ENCODE data around the gene PLEKHA7. TPM values are rescaled to one million over a fixed set of nuclear protein-coding genes. Genes with fewer than 3 reads are reported as not detected.

Gene PLEKHA7
- total RNA-seq, 1 experiment from 2014 or later, result 57.6 TPM

- no peak for TF ChIP-seq CTCF (IDR thresholded peaks at IDR 0.05; ENCODE audit: insufficient read depth in 1 of 2, low read depth in 1 of 2, low read length in 1 of 2, severe bottlenecking in 1 of 2, unreplicated experiment in 1 of 2)
- no peaks in the 10 kb centered on the region for H3K36me3 Mint-ChIP-seq (ENCODE audit: insufficient read depth, unreplicated experiment)
- H3K4me1 Mint-ChIP-seq (ENCODE audit: low read depth, unreplicated experiment), result peaks cover 8% of the 10 kb centered on the region
- H3K4me3 ChIP-seq (ENCODE audit: low read depth, low read length), result no peak overlapping the region
- no peak overlapping the region for H3K27ac Mint-ChIP-seq (ENCODE audit: unreplicated experiment)
- peaks cover 9% of the 10 kb centered on the region; the same call in 1 of the 2 replicates for H3K4me1 ChIP-seq
- H3K9me3 ChIP-seq, result no peaks in the 10 kb centered on the region
- CTCF ChIA-PET, result no interaction called here
- no peaks in the 10 kb centered on the region for H3K9me3 Mint-ChIP-seq (ENCODE audit: unreplicated experiment)
- no peak overlapping the region for H3K4me3 Mint-ChIP-seq (ENCODE audit: unreplicated experiment)
- DNase-seq, result no peak
- BruUV-seq (replicated peaks), result no TSS peak
- POLR2A ChIA-PET, result no interaction called here
- intact Hi-C loops (cut with micrococcal nuclease; ENCODE audit: unreplicated experiment), result no loop called here
- no peaks in the 10 kb centered on the region for H3K27me3 ChIP-seq (replicated peaks; ENCODE audit: control insufficient read depth, insufficient read depth, low read length)
- H3K36me3 ChIP-seq (ENCODE audit: control insufficient read depth, insufficient read depth, low read length), result no peaks in the 10 kb centered on the region
- H3K27me3 Mint-ChIP-seq (ENCODE audit: insufficient read depth, unreplicated experiment), result no peaks in the 10 kb centered on the region
Observed at GRCh38 chr11:16942342-16942741, 71.9 kb downstream of the PLEKHA7 start.

DNA sequence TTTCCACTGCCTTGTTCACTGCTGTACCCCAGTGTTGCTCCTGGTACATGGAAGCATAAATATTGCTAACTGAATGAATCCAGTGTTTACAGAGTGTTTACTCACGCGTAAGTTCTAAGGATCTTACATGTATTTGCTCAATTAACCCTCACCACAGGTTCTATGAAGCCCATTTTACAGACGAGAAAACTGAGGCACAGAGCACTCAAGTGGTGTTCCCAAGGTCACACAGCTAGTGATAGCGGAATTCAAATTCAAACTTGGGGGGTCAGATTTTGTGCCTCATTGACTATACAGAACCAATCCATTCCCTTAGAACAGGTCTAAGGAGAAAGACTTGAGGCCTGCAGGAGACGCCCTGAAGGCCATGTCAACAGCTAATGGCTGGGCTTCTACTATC is 72.3 kb downstream of the PLEKHA7 start:
- Histone ChIP-seq H3K27me3 (replicated peaks; ENCODE audit: control insufficient read depth, insufficient read depth, low read length) (no peaks in the 10 kb centered on the region), H3K4me3 (ENCODE audit: low read depth, low read length) (no peak overlapping the region), H3K4me1 (peaks cover 10% of the 10 kb centered on the region), H3K9me3 (no peaks in the 10 kb centered on the region), H3K36me3 (ENCODE audit: control insufficient read depth, insufficient read depth, low read length) (no peaks in the 10 kb centered on the region)
- ChIA-PET POLR2A (no interaction called here), CTCF (interaction anchor here (0.9 kb wide), 1 partner anchor 121 kb away, joined by 3 read pairs; no protein-coding TSS in a partner anchor)
- Mint-ChIP-seq H3K27me3 (ENCODE audit: insufficient read depth, unreplicated experiment) (no peaks in the 10 kb centered on the region), H3K27ac (ENCODE audit: unreplicated experiment) (no peak overlapping the region), H3K4me1 (ENCODE audit: low read depth, unreplicated experiment) (peaks cover 12% of the 10 kb centered on the region), H3K36me3 (ENCODE audit: insufficient read depth, unreplicated experiment) (no peaks in the 10 kb centered on the region), H3K9me3 (ENCODE audit: unreplicated experiment) (no peaks in the 10 kb centered on the region), H3K4me3 (ENCODE audit: unreplicated experiment) (no peak overlapping the region)
- no peak for TF ChIP-seq CTCF (IDR thresholded peaks at IDR 0.05; ENCODE audit: insufficient read depth in 1 of 2, low read depth in 1 of 2, low read length in 1 of 2, severe bottlenecking in 1 of 2, unreplicated experiment in 1 of 2)
- BruUV-seq (replicated peaks), result no TSS peak
- DNase-seq, result no peak
- intact Hi-C loops (cut with micrococcal nuclease; ENCODE audit: unreplicated experiment), result no loop called here

DNA sequence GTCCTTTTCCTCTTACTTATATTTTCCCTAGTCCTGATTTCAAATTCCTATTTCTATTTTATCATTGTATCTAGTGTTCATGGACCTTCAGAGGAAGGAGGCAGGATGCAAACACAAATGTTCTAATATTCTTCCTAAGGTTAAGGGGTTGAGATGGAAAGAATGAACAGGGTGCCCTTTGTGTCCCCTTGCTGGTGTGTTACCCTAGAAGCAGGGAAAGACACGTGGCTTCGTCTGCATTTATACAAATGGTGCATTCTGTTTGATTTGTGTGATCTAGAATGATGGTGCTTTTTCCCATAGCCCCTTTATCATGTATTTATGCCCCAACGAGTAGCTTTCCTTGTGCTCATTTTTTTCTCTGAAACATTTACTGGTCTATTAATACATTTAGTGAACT is 76.2 kb downstream of the PLEKHA7 start:
- ChIA-PET POLR2A (no interaction called here), CTCF (interaction anchor here (1.2 kb wide), 1 partner anchor 125 kb away, joined by 3 read pairs; no protein-coding TSS in a partner anchor)
- BruUV-seq (replicated peaks), result no TSS peak
- no peak overlapping the region for H3K27ac Mint-ChIP-seq (ENCODE audit: unreplicated experiment)
- no peaks in the 10 kb centered on the region for H3K9me3 Mint-ChIP-seq (ENCODE audit: unreplicated experiment)
- H3K36me3 Mint-ChIP-seq (ENCODE audit: insufficient read depth, unreplicated experiment), result no peaks in the 10 kb centered on the region
- H3K4me3 Mint-ChIP-seq (ENCODE audit: unreplicated experiment), result no peak overlapping the region
- H3K4me1 Mint-ChIP-seq (ENCODE audit: low read depth, unreplicated experiment), result peaks cover 12% of the 10 kb centered on the region
- H3K27me3 Mint-ChIP-seq (ENCODE audit: insufficient read depth, unreplicated experiment), result no peaks in the 10 kb centered on the region
- intact Hi-C loops (cut with micrococcal nuclease; ENCODE audit: unreplicated experiment), result no loop called here
- no peak for TF ChIP-seq CTCF (IDR thresholded peaks at IDR 0.05; ENCODE audit: insufficient read depth in 1 of 2, low read depth in 1 of 2, low read length in 1 of 2, severe bottlenecking in 1 of 2, unreplicated experiment in 1 of 2)
- no peak for DNase-seq
- no peaks in the 10 kb centered on the region for H3K27me3 ChIP-seq (replicated peaks; ENCODE audit: control insufficient read depth, insufficient read depth, low read length)
- no peaks in the 10 kb centered on the region for H3K9me3 ChIP-seq
- no peaks in the 10 kb centered on the region for H3K36me3 ChIP-seq (ENCODE audit: control insufficient read depth, insufficient read depth, low read length)
- H3K4me3 ChIP-seq (ENCODE audit: low read depth, low read length), result no peak overlapping the region
- peaks cover 10% of the 10 kb centered on the region for H3K4me1 ChIP-seq

Measured in Caco-2 (cell line).